NT2/D1 (cell line): ENCODE data around the gene ACER1.

Experiments
- DNase-seq: peaks from one replicate; pipeline ENCODE4 v3.0.0-alpha.2; 2011; ENCODE audit warnings: low read depth, low spot score
- H3K27me3 ChIP-seq: 2 replicates; pipeline ENCODE4 v1.6.0; 2011; ENCODE audit warnings: mild to moderate bottlenecking; ENCODE audit not compliant: insufficient read length, insufficient read depth
- H3K36me3 ChIP-seq: 2 replicates; pipeline ENCODE4 v1.6.1; 2011; ENCODE audit warnings: mild to moderate bottlenecking, low read length, mixed read lengths; ENCODE audit not compliant: insufficient read depth, insufficient read length
- H3K4me1 ChIP-seq: 2 replicates; pipeline ENCODE4 v1.5.1; 2011; ENCODE audit not compliant: insufficient read depth, insufficient read length
- H3K4me3 ChIP-seq: 2 replicates; pipeline ENCODE4 v1.5.1; 2011; ENCODE audit warnings: low read depth; ENCODE audit not compliant: insufficient read length
- H3K9ac ChIP-seq: 2 replicates; pipeline ENCODE4 v1.6.0; 2011; ENCODE audit warnings: low read depth; ENCODE audit not compliant: insufficient read length
- H3K9me3 ChIP-seq: 2 replicates; pipeline ENCODE4 v1.5.1; 2011; ENCODE audit warnings: mild to moderate bottlenecking, low read length; ENCODE audit not compliant: insufficient read depth
- SUZ12 ChIP-seq: IDR thresholded peaks from 2 replicates; pipeline ENCODE4 v1.6.1; 2011; ENCODE audit not compliant: insufficient read length, insufficient read depth; ENCODE audit errors: extremely low read depth
- YY1 ChIP-seq: IDR thresholded peaks from 2 replicates; pipeline ENCODE4 v1.6.1; 2011; ENCODE audit not compliant: insufficient read length, insufficient read depth
- ZNF274 ChIP-seq: IDR thresholded peaks from 2 replicates; pipeline ENCODE4 v1.6.1; 2011; ENCODE audit warnings: mild to moderate bottlenecking, low read depth, low read length

The ACER1 gene

GRCh38 chr19:6271251-6271650 is 62.2 kb downstream of the ACER1 start:
- TF ChIP-seq YY1 (no peak), SUZ12 (no peak), ZNF274 (no peak)
- no peak for DNase-seq
- Histone ChIP-seq H3K4me1 (peaks cover 32% of the 10 kb centered on the region), H3K9ac (no peak overlapping the region), H3K4me3 (no peak overlapping the region), H3K27me3 (no peaks in the 10 kb centered on the region), H3K36me3 (peaks cover 72% of the 10 kb centered on the region), H3K9me3 (no peaks in the 10 kb centered on the region)

DNA sequence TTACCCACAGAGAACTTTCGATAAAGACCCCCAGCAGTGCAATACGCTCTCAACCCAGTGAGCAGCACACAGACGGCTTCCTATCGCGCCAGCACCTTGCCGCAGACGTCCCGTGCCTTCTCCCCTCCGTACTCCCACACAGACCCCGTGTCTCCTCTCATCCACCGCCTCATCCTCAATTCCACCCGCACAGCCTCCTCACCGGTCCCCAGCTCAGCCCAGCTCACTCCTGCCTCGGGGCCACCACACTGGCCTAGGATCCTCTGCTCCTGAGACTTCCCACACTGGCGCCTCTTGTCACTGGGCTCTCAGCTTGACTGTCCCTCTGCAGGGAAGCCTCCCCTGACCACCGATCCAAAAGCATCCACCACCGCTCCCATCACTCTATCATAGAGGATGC is 62.6 kb downstream of the ACER1 start:
- Histone ChIP-seq H3K4me1 (peaks cover 28% of the 10 kb centered on the region), H3K4me3 (no peak overlapping the region), H3K9ac (no peak overlapping the region), H3K27me3 (no peaks in the 10 kb centered on the region), H3K9me3 (no peaks in the 10 kb centered on the region), H3K36me3 (peaks cover 70% of the 10 kb centered on the region)
- TF ChIP-seq YY1 (no peak), ZNF274 (no peak), SUZ12 (no peak)
- no peak for DNase-seq

DNA sequence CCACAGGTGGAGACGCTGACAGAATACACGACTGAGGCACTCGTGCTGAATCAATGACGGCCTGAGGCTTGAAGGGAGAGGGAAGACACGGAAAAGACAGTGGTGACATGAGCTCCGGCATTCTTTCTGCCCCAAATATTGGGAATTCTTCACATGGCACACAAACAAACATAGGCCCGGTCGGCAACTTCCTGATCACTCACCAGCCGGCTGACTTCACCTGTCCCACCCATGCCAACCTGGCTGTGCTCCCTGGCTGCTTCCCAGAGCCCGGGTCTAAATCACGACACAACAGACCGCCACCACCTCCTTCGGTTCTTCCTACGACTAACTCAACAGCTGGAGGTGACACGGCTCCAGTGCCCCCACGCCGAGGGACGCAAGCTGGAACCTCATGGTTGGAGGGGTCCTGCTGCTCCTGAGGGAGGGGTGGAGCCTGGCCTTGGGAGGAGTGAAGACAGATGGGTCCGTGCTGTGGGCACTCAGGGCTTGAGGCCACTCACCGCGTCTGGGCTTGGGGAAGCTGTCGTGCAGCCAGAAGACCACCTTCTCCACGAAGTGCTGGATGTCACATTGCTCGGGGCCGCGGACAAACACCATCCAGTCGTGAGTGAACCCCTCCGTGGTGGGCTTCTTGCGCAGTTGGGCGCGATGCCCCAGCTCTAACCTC is 63.2 kb downstream of the ACER1 start:
- Histone ChIP-seq H3K27me3 (no peaks in the 10 kb centered on the region), H3K9me3 (no peaks in the 10 kb centered on the region), H3K9ac (no peak overlapping the region), H3K36me3 (peaks cover 69% of the 10 kb centered on the region), H3K4me1 (peaks cover 23% of the 10 kb centered on the region), H3K4me3 (no peak overlapping the region)
- DNase-seq = no peak
- TF ChIP-seq YY1 (no peak), SUZ12 (no peak), ZNF274 (no peak)

DNA sequence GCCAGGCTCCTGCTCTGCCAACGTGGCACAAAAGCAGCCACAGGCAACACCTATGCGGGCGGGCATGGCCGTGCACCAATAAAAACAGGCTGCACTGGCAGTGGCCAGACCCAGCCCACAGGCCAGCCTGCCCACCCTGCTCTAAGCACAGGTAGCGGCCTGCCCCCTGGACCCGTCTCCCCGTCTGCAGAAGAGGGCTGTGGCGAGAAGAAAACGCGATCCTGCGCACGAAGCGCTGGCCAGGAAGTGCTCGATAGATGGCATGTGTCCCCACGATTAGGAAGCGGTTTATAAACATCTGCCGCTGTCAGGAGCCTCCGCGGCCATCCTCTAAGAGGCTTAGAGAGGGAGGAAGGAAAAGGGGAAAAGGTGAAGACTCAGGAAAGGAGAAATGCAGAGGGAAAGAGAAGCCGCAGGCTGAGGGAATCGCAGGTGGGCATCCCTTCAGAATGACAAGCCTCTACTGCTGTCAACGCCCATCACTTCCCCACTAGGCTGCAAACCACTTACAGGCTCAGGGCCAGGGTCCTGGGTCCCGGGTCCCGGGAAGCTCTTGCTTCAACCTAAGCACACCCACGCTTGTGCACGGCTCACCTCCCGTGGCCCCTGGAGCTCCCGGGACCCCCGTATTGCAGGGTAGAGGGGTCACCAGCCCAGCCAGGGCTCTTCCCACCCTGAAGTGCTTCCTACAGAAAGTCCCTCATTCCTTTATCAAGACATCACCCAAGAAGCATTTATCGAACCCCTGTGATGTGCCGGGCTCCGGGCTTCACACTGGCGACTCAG is 64.1 kb downstream of the ACER1 start:
- Histone ChIP-seq H3K36me3 (peaks cover 60% of the 10 kb centered on the region), H3K27me3 (no peaks in the 10 kb centered on the region), H3K9ac (no peak overlapping the region), H3K4me3 (no peak overlapping the region), H3K4me1 (peaks cover 19% of the 10 kb centered on the region), H3K9me3 (no peaks in the 10 kb centered on the region)
- no peak for DNase-seq
- no peak for TF ChIP-seq YY1
- TF ChIP-seq ZNF274 = no peak
- no peak for TF ChIP-seq SUZ12

DNA sequence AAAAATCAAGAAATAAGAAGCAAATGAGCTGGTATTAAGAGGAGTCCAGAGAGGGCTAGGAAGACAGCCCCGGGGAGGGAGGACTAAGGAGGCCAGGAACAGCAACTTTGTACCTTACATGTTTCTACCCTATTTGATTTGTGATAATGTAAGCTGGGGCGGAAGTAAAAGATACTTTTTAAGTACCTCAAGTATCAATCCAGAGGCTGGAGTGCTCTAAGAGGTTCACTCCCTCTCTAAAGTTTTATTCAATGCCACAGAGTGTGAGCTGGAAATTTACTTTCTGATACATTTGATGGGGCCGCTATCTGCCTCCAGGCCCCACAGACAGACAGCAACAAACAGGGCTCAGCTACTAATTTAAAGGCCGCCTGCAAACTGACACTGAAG is 65.0 kb downstream of the ACER1 start:
- H3K36me3 ChIP-seq = peaks cover 58% of the 10 kb centered on the region
- peaks cover 15% of the 10 kb centered on the region for H3K4me1 ChIP-seq
- H3K27me3 ChIP-seq = no peaks in the 10 kb centered on the region
- no peaks in the 10 kb centered on the region for H3K9me3 ChIP-seq
- no peak overlapping the region for H3K4me3 ChIP-seq
- H3K9ac ChIP-seq = no peak overlapping the region
- no peak for TF ChIP-seq SUZ12
- no peak for DNase-seq

DNA sequence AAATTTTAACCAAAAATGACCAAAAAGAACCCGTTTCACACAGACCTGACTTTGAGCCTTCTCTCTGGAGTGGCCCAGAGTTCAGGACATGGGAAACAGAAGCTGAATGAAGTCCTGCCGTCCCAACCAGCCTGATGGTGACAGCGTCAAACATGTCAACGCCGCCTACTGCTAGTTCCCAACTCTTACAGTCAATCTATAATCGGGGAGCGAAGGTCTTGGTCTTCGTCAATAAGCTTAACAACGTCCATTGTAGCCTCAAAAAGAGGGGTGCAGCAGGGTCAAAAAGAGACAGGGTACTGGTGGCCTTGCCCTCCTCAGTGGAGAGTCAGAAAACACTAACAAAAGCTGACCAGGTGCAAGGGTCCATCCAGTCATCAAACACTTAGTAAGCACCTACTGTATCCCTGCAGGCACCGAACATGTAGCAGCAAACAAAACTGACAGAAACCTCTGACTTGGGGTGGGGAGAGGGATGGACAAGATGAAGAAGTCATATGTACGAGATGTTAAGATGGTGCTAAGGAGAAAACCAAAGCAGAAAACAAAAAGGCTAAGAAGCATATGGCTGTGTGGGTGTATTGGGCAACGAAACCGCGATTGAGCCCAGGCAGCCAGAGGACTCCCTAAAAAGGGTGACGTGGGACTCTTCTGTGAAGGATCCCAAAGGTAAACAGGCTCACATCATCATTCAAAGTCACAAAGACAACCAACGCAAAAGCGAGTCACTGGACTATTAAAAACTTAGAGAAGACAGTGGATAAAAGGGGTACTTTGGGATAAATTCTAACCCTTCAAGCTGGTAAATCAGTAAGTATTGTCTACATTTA is 65.6 kb downstream of the ACER1 start:
- DNase-seq = no peak
- Histone ChIP-seq H3K9ac (peak overlapping the region; percentile 26), H3K36me3 (peaks cover 64% of the 10 kb centered on the region), H3K27me3 (no peaks in the 10 kb centered on the region), H3K4me3 (no peak overlapping the region), H3K4me1 (peaks cover 17% of the 10 kb centered on the region), H3K9me3 (no peaks in the 10 kb centered on the region)
- TF ChIP-seq SUZ12 = no peak
- TF ChIP-seq YY1 = no peak
- no peak for TF ChIP-seq ZNF274

DNA sequence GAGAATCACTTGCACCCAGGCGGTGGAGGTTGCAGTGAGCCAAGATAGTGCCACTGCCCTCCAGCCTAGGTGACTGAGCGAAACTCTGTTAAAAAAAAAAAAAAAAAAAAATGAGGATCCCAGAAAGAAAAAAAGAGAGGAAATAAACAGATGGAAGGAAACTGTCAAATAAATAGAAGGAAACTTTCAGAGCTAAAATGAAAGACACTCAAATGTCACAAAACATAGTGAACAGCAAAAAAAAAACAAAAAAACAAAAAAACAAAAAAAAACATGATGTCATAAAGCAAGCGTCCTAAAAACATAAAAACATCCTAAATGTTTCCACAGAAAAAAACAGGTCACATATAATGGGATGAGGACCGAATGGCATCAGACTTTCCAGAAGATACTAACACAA is 68.6 kb downstream of the ACER1 start:
- H3K4me1 ChIP-seq = peaks cover 9% of the 10 kb centered on the region
- H3K9me3 ChIP-seq = no peaks in the 10 kb centered on the region
- no peak for DNase-seq
- H3K9ac ChIP-seq = no peak overlapping the region
- H3K36me3 ChIP-seq = peaks cover 78% of the 10 kb centered on the region
- no peak overlapping the region for H3K4me3 ChIP-seq
- no peaks in the 10 kb centered on the region for H3K27me3 ChIP-seq
- TF ChIP-seq SUZ12 (no peak), YY1 (no peak), ZNF274 (no peak)
